ENCODE results near the gene DVL3. TPM values are rescaled to one million over a fixed set of nuclear protein-coding genes. Genes with fewer than 3 reads are reported as not detected.

DVL3 gene
- total RNA-seq, 1 experiment from 2014 or later: 108 TPM

- Histone ChIP-seq H3K4me1 (replicated peaks; ENCODE audit: insufficient read depth) (peaks cover 20% of the 10 kb centered on the region), H3F3A (ENCODE audit: insufficient read depth, low read depth) (peaks cover 29% of the 10 kb centered on the region; the same call in 1 of the 2 replicates), H3K4me3 (no peak overlapping the region), H3K79me2 (ENCODE audit: low read depth) (peaks cover 42% of the 10 kb centered on the region), H3K4me2 (no peak overlapping the region), H3K36me3 (ENCODE audit: low read depth) (peaks cover 63% of the 10 kb centered on the region), H3K27ac (no peak overlapping the region), H4K20me1 (ENCODE audit: insufficient read depth) (no peaks in the 10 kb centered on the region; the same call in 1 of the 2 replicates), H3K9me2 (ENCODE audit: insufficient read depth) (no peaks in the 10 kb centered on the region), H3K27me3 (ENCODE audit: insufficient read depth, low read depth) (no peaks in the 10 kb centered on the region), H2AFZ (no peak overlapping the region), H3K9me3 (ENCODE audit: insufficient read depth, low read depth) (no peaks in the 10 kb centered on the region)
- TF ChIP-seq EZH2 (IDR thresholded peaks at IDR 0.05; ENCODE audit: low read depth) (no peak), CTCF (conservative IDR thresholded peaks at IDR 0.05) (no peak)
- ChIA-PET POLR2A (ENCODE audit: unreplicated experiment) (no interaction called here), CTCF (interaction anchor here (0.5 kb wide), 1 partner anchor 283 kb away, joined by 10 read pairs; no protein-coding TSS in a partner anchor)
- BruUV-seq (replicated peaks): no TSS peak
- intact Hi-C loops (cut with micrococcal nuclease; ENCODE audit: unreplicated experiment): loop anchor here (5.0 kb wide), 1 partner anchor 184 kb away; the partner anchor contains the start of genes CLCN2 and POLR2H
- no peak for DNase-seq
Measured at GRCh38 chr3:184178521-184179138, 23.5 kb downstream of the DVL3 start.

DNA sequence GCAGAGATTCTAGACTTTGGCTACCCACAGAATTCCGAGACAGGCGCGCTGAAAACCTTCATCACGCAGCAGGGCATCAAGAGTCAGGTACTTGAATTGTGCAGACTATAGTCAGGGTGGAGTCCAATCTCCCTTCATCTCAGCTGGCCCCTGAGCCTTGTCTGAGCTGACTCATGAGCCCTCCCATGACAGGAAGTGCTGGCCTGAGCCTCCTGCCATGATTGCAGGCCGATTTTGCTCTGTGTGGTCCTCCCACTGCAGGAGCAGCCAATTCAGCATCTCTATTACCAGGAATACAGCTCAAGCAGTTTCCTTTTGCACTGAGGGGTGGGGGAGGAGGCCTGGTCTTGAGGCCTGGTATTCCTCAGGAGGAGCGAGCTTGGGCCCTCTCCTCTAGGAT is 25.0 kb downstream of the DVL3 start:
- POLR2A ChIA-PET (ENCODE audit: unreplicated experiment): interaction anchor here (0.9 kb wide), 1 partner anchor 11 kb away, joined by 3 read pairs; no protein-coding TSS in a partner anchor
- no peak overlapping the region for H3K4me3 ChIP-seq
- DNase-seq: no peak
- intact Hi-C loops (cut with micrococcal nuclease; ENCODE audit: unreplicated experiment): no loop called here
- peaks cover 63% of the 10 kb centered on the region for H3K36me3 ChIP-seq (ENCODE audit: low read depth)
- BruUV-seq (replicated peaks): no TSS peak
- CTCF ChIA-PET: no interaction called here
- no peaks in the 10 kb centered on the region for H3K9me3 ChIP-seq (ENCODE audit: insufficient read depth, low read depth)
- H3F3A ChIP-seq (ENCODE audit: insufficient read depth, low read depth): peaks cover 36% of the 10 kb centered on the region
- H3K27me3 ChIP-seq (ENCODE audit: insufficient read depth, low read depth): no peaks in the 10 kb centered on the region
- no peaks in the 10 kb centered on the region; the same call in 1 of the 2 replicates for H4K20me1 ChIP-seq (ENCODE audit: insufficient read depth)
- TF ChIP-seq EZH2 (IDR thresholded peaks at IDR 0.05; ENCODE audit: low read depth) (no peak), CTCF (conservative IDR thresholded peaks at IDR 0.05) (no peak)
- H3K79me2 ChIP-seq (ENCODE audit: low read depth): peaks cover 38% of the 10 kb centered on the region
- no peaks in the 10 kb centered on the region for H3K9me2 ChIP-seq (ENCODE audit: insufficient read depth)
- H3K27ac ChIP-seq: no peak overlapping the region
- H3K4me2 ChIP-seq: no peak overlapping the region
- peaks cover 23% of the 10 kb centered on the region for H3K4me1 ChIP-seq (replicated peaks; ENCODE audit: insufficient read depth)
- no peak overlapping the region for H2AFZ ChIP-seq

DNA sequence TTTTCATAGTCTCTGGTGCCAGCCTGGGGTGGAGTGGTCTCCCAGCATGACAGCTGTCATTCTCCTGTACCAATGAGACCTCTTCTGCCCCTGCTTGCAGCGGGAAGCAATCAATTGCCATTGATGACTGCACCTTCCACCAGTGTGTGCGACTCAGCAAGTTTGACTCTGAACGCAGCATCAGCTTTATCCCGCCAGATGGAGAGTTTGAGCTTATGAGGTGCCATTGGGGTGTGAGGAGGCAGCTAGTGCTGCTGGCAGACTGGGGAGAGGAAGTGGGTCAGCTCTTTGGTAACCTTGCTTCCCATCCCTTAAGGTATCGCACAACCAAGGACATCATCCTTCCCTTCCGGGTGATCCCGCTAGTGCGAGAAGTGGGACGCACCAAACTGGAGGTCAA is 26.4 kb downstream of the DVL3 start:
- H3K36me3 ChIP-seq (ENCODE audit: low read depth): peaks cover 63% of the 10 kb centered on the region
- H3K4me2 ChIP-seq: no peak overlapping the region
- H3K79me2 ChIP-seq (ENCODE audit: low read depth): peaks cover 29% of the 10 kb centered on the region
- ChIA-PET POLR2A (ENCODE audit: unreplicated experiment) (interaction anchor here (0.6 kb wide), 1 partner anchor 56 kb away, joined by 6 read pairs; no protein-coding TSS in a partner anchor), CTCF (no interaction called here)
- H3K4me3 ChIP-seq: no peak overlapping the region
- intact Hi-C loops (cut with micrococcal nuclease; ENCODE audit: unreplicated experiment): no loop called here
- H3K9me2 ChIP-seq (ENCODE audit: insufficient read depth): no peaks in the 10 kb centered on the region
- no peak for DNase-seq
- no peak overlapping the region for H2AFZ ChIP-seq
- no TSS peak for BruUV-seq (replicated peaks)
- peaks cover under 1% of the 10 kb centered on the region; the same call in 1 of the 2 replicates for H4K20me1 ChIP-seq (ENCODE audit: insufficient read depth)
- H3K4me1 ChIP-seq (replicated peaks; ENCODE audit: insufficient read depth): peaks cover 15% of the 10 kb centered on the region
- TF ChIP-seq CTCF (conservative IDR thresholded peaks at IDR 0.05) (no peak), EZH2 (IDR thresholded peaks at IDR 0.05; ENCODE audit: low read depth) (no peak)
- no peaks in the 10 kb centered on the region for H3K27me3 ChIP-seq (ENCODE audit: insufficient read depth, low read depth)
- no peaks in the 10 kb centered on the region for H3K9me3 ChIP-seq (ENCODE audit: insufficient read depth, low read depth)
- no peak overlapping the region for H3K27ac ChIP-seq
- peaks cover 31% of the 10 kb centered on the region for H3F3A ChIP-seq (ENCODE audit: insufficient read depth, low read depth)

Data from PC-9 (cell line).